Embryonic facial prominence (tissue), 1 donor: ENCODE data around the gene BIN2.
"Not testable (repeated sequence)": the region's sequence is repeated elsewhere in the genome, so short reads cannot be mapped to it uniquely, and the experiment has no call there.

Source experiments
- DNase-seq: peaks from one replicate; pipeline ENCODE4 v3.0.0-alpha.2; 2016; ENCODE audit errors: extremely low spot score

Gene BIN2

DNA sequence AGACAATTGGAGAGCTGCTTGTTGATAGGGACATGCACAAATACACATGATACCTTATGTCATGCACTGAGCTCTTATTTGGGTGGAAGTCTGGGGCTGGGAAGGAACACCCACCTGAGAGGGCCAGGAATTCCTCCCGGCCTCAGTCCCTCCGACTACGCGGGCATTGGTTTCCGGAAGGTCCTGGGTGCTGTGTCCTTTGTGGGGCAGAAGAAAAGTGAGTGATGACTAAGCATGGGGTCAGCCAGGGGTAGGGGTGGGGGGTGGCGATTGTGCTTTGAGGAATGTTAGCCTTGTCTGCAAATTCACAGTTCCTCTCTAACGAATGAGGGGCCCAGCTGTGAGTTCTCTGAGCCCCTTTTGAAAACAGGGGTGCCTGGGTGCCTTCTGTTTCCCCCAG is 21.7 kb upstream of the BIN2 start:
- DNase-seq = no peak

DNA sequence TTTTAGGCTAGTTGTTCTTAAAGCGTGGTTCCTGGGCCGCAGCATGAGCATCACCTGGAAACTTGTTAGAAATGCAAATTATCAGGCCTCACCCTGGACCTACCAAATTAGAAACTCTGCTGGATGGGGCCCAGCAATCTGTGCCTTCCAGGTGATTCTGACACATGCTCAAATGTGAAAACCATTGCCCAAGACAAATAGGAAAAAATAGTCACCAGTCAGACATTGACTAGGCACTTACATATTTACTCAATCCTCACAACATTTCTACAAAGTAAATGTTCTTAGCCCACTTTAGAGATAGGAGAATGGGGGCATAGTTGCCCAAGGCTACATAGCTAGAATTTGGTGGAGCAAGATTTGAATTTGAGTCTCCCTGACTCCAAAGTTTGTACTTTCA is 19.2 kb upstream of the BIN2 start:
- DNase-seq = no peak

GRCh38 chr12:51342416-51342815 is 18.4 kb upstream of the BIN2 start:
- DNase-seq = no peak

- peak; percentile 70 for DNase-seq
Observed at GRCh38 chr12:51341251-51342007, 17.5 kb upstream of the BIN2 start.

DNA sequence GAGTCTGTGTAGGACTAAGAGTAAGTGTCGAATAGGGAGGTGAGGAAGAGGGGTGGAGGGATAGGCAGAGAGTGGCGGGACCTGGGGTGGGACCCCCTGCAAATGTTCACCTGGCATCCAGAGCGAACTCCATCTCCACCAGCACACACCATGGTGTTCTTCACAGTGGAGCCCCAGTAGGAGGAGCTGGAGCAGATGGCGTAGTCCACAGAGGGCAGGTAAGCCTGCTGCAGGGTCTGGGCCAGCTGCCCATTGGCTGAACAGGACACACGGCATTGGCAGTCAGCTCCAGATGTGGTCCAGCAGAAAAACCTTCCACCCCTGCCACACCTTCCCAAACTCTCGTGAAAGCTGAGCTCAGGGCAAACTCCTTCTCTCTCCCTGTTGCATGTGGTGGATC is 15.8 kb upstream of the BIN2 start:
- no peak for DNase-seq

- DNase-seq = not testable (repeated sequence)
Observed at GRCh38 chr12:51337336-51337735, 13.4 kb upstream of the BIN2 start.

GRCh38 chr12:51335931-51336330 is 12.0 kb upstream of the BIN2 start:
- no peak for DNase-seq

DNA sequence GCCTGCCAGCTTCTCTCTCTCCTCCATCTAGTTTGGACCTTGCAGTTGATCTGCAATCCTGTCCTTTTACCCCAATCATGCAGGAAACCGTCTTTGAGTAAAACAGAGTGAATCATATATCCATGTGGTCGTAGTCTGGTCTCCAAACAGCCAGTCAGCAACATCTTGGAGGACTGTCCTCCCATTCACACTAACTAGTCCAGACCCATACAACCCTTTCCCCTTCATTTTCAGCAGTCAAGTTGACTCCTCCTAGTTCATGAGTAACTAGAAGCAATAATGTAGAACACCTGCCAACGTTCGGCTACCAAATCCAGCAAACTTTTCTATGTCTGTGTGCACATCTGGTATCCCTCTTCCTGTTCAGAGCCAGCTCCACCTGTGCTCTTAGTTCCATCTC is 10.8 kb upstream of the BIN2 start:
- DNase-seq = no peak

DNA sequence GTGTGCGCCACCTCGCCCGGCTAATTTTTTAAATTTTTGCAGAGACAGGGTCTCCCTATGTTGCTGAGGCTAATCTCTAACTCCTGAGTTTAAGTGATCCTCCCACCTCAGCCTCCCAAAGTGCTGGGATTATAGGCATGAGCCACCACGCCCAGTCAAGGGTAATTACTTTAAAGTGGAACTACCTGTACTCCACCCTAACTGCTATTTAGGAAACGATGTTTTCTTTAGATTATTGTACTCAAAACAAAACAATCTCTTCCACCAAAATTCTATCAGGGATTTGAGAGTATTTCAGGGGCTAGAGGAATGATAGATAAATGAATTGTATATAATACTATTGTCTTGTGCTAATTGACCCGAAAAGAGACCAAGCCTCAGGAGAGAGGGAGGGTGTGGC is 9.6 kb upstream of the BIN2 start:
- no peak for DNase-seq

DNA sequence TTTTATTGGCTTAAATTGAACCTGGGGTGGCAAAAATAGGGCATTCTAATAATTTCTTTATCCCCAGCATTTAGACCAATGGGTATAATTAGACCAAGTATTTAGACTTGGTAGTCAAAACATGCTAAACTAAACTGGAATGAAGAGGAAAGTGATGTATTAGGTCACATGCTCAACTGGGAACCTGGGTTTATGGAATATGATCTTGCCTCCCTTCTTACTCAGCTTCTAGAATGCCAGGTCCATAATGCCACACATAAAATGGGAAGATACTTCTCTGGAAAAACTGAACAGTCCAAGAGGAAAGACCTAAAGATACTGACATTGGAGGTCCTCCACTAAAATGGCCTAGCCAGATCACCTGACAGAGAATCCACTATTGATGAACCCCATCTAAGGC is 6.2 kb upstream of the BIN2 start:
- no peak for DNase-seq

DNA sequence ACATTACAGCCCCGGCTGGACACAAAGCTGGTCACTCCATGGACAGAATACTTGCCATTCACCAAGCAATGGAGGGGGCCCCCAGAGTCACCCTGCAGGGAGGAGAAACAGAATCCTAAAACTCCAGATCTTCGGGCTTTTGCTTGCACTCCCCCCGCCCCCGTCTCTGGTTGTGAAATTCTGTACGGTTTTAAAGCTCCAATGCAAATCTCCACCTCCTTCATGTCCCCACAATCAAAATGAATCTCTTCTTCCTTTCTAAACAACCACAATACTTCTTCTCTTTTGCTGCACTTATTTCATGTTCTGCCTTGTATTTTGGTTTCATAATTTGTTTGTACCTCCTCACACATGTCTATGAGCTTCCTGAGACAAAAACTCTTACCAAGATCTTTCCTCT is 5.8 kb upstream of the BIN2 start:
- no peak for DNase-seq

GRCh38 chr12:51328587-51328986 is 4.6 kb upstream of the BIN2 start:
- DNase-seq = no peak

DNA sequence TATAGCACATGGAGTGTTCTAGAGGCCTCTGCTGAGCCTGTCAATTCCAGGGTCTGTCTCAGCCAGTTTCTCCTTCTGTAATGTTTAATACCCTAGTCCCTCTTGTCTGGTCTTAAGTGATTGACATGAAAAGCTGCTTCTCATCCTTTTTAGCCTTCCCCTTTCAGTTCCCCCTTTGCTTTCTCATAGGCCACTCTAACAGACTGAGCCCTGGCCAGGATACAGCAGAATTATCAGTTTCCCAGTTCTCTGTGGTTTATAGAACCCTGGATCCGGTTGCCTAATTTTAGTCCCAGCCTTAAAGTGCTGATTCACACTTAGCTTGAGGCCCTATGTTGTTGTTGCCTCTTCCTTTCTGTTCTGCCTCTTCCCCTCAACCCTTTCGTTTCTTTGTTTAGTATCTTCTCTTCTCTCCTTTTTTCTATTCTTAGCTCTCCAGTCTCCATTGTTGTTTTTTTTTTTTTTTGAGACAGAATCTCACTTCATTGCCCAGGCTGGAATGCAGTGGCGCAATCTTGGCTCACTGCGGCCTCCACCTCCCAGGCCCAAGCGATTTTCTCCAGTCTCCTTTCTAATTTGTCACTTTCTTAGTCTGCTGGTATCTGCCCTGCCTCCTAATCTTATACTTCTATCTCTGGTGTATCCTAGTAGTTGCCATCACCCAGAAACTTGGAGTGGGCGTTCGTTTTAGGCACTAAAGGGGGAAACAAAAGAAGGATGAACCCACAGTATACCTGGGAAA is 2.9 kb upstream of the BIN2 start:
- DNase-seq = no peak

- DNase-seq = no peak
Observed at GRCh38 chr12:51324953-51325352, 979 bp upstream of the BIN2 start.

DNA sequence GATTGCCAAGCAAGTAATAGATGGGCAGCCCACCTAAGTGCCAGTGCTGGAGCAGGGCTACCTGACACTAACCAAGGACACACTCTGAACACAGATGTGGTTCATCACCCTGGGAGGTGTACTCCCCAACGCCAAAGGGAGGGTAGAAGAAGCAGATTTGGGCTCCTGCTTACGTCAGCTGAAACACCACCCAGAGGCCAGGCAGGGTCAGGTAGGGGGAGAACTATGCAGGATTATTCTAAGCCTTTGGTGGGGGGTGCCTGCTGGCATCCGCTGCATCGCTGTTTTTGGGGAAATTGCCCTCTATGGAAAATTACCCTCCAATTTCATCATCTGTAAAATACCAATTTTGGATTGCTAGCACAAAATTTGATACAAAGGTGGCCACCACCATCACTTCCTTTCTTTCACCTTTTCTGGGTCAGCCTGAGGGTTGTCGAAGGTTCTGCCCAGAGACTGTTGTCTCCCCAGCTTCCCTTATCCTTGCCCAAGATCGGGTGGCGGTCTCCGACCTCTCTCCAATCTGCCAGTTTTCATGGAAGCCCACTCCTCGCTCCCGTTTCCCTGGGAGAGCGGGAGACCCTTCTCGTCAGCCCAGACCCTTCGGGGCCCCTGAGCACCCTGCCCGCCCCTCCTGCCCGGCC is 535 bp downstream of the BIN2 start:
- no peak for DNase-seq

GRCh38 chr12:51322452-51322851 is 1.5 kb downstream of the BIN2 start:
- no peak for DNase-seq

DNA sequence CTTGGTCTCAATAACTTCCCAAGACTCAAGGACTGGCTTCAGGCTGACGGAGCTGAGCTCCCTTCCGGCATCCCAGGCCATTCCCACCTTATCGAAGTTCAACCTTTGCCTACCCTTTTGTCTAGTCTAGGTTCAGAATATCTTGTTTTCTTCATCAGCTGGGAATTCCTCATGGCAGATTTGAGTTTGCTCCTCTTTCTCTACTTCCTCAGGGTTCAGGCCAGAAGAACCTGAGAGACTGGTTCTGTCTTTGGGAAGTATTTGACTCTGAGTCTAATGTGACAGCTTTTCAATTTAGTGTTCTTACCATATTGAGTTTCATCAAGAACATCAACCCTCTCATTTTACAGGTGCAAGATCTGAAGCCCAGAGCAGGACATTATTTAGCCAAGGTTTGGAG is 2.1 kb downstream of the BIN2 start:
- no peak for DNase-seq

DNA sequence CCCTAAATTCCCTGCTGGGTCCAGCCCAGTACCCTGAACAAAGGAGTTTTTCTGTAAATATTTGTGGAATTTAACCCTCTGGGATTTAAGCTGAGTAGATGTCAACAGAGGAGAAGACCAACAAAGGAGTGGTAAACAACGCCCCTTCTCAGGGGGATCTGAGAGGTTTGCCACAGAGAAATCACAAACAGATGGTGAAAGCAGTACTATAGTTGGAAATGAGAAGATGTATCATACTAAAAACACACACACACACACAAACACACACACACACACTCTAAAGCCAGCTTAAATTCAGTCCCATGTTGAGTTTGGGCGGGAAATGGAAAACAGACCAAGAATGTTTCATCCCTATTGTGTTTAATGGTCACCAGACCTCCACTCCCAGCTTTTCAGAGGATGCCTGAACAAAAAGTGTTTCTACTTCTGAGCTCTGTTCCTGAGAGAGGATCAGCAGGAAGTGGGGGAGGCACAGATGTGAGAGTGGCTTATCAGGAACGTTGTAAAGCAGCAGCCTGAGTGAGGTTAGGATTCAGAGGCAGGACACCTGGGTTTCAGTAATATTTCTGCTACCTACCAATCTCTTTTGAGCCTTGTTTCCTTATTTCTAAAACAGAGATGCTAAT is 3.2 kb downstream of the BIN2 start:
- DNase-seq = peak; percentile 86

DNA sequence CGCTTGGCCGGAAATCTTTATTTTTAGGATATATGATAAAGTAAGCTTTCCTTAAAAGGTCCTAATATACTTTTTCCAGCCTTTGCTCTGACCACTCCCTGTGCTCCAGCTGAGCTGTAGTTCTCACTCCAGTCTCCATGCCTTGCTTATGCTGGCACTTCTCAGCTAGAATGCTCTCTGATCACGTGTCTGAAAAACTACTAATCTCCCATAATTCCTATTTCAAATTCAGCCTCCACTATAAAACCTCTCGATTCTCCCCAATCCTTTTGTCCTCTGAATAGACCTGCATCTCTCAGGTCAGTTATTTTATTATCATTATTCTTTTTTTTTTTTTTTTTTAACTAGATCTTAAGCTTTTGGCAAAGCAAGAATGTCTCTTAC is 3.7 kb downstream of the BIN2 start:
- DNase-seq = no peak

GRCh38 chr12:51318846-51319599 is 5.0 kb downstream of the BIN2 start:
- DNase-seq = no peak

GRCh38 chr12:51318057-51318806 is 5.7 kb downstream of the BIN2 start:
- DNase-seq = not testable (repeated sequence)
